Astrocyte of the hippocampus (primary cell): Measurements from ENCODE around the gene IL18.
"Not testable (repeated sequence)": the region's sequence is repeated elsewhere in the genome, so short reads cannot be mapped to it uniquely, and the experiment has no call there.

ENCODE experiments used
- DNase-seq: peaks from one replicate; pipeline ENCODE4 v3.0.0; 2011; ENCODE audit warnings: low read depth, low spot score

Gene IL18

DNA sequence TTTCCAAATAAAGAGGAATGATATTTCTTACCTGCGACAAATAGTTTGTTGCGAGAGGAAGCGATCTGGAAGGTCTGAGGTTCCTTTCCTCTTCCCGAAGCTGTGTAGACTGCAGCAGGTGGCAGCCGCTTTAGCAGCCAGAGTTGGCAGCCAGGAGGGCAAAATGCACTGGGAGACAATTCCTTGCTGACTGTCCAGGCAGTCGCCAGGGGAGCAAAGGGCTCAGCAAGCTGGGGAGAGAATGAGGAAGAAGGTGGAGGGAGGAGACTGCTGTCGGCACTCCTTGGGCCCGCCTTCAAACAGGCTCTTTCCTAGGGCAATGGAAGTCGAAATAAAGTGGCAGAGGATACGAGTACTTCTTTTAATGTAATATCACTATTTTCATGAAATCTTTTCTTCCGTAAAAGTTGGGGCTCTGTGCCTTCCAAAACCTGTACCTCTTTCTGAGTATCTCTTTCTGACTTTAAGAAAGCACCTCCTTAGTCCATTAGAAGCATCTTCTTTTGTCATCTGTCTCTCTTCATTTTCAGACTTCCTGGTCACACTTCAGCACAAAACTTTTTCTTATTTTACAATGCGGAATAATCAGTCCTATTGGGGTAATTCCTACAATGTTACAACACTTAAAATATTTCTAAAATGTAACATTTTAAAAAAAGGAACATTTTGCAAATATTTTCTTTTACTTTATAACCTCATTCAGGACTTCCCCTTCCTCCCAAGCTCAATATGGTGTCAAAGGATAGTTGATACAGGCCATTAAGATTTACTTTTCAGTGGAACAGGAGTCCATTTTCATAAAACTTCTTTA, at the start of gene IL18:
IL18 (minus strand) TSS at position 220 of the 811 bp plus-strand sequence. CDS start 9,041 bp downstream, outside the sequence.
- DNase-seq: no peak

DNA sequence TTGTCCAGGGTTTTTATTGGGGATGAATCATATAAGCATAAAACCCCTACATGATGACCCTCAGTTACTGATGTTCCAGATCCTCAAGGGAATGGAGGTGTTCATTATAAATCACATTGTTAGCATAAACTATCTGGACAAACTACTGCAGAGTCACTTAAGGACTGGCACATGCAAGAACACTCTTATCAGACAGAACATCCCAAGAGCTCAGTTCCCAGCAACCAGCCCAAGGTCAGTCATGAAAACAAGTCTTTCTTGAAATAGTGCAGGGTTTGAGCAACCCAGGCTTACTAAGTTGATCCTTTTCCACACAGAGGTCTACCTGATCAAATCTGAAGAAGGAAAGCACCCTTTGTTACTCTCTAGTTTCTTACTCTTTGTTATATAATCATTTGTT, 48.8 kb upstream of the IL18 start:
- DNase-seq: no peak

DNA sequence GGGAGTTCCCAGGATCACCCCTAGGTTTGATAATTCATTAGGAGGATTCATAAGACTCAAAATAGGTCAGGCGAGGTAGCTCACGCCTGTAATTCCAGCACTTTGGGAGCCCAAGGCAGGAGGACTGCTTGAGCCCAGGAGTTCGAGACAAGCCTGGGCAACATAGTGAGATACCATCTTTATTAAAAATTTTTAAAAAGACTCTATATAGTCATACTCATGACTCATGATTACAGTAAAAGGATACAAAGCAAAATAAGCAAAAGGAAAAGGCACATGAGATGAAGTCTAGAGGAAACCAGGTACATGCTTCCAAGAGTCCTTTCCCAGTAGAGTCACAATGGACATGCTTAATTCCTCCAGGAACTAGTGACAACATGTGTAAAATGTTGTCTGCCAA, 48.4 kb upstream of the IL18 start:
- DNase-seq: no peak

- no peak for DNase-seq
These were observed 47.6 kb upstream of the IL18 start for GRCh38 chr11:112211536-112211935.

DNA sequence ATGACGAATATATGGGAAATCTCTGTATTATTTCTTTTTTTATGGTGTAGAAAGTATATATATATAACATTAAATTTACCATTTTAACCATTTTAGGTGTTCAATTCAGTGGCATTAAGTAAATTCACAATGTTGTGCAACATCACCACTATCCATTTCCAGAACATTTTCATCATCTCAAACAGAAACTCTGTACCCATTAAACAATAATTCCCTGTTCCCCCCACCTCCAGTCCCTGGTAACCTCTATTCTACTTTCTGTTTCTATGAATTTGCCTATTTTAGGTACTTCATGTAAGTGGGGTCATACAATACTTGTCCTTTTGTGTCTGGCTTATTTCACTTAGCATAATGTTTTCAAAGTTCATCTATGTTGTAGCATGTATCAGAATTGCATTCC, 47.0 kb upstream of the IL18 start:
- DNase-seq: no peak

- DNase-seq: no peak
These were observed 42.2 kb upstream of the IL18 start for GRCh38 chr11:112206071-112206470.

- no peak for DNase-seq
These were observed 36.4 kb upstream of the IL18 start for GRCh38 chr11:112200252-112200651.

- DNase-seq: not testable (repeated sequence)
These were observed 35.2 kb upstream of the IL18 start for GRCh38 chr11:112199101-112199500.

DNA sequence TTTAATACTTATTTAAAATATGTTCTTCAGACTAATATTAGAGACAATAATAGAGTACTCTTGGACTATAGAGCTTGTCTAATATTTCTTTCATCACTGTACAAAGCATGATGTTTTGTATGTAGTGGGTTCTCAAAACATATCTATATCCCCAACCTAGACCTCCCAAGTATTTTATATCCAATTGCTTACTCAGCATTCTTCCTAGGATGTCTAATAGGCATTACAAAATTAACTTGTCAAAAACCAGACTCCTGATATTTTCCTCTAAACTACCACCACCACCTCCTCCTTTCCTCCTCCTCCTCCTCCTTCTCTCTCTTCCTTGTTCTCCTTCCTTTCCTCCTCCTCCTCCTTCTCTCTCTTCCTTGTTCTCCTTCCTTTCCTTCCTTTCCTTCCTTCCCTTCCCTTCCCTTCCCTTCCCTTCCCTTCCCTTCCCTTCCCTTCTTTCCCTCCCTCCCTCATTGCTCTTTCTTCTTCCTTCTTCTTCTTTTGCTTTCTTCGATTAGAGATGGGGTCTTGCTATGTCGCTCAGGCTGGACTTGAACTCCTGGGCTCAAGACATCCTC, 32.7 kb upstream of the IL18 start:
- no peak for DNase-seq

- DNase-seq: no peak
These were observed 32.1 kb upstream of the IL18 start for GRCh38 chr11:112195951-112196351.

- DNase-seq: not testable (repeated sequence)
These were observed 31.2 kb upstream of the IL18 start for GRCh38 chr11:112195113-112195512.

- DNase-seq: no peak
These were observed 22.4 kb upstream of the IL18 start for GRCh38 chr11:112186304-112186703.

GRCh38 chr11:112185883-112186282, 22.0 kb upstream of the IL18 start:
- no peak for DNase-seq

- DNase-seq: no peak
These were observed 19.0 kb upstream of the IL18 start for GRCh38 chr11:112182867-112183266.

DNA sequence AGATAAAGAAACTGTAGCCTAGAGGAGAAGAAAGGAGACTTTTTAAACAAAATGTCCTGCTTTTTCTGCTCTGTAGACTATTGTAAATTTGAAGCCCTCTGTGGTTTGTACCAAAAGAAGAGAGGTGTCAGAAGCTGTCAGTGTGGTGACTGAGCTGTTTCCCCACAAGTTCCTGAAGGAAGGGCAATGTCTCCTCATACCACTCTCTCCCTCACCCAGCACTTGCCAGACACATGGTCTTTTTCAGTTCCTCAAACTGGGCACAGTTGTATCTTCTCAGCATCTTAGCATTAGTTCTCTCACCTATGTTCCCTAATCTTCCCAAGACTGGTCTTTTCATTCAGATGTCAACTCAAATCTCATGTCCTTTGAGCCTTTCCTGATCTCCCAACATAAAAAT, 15.7 kb upstream of the IL18 start:
- no peak for DNase-seq

DNA sequence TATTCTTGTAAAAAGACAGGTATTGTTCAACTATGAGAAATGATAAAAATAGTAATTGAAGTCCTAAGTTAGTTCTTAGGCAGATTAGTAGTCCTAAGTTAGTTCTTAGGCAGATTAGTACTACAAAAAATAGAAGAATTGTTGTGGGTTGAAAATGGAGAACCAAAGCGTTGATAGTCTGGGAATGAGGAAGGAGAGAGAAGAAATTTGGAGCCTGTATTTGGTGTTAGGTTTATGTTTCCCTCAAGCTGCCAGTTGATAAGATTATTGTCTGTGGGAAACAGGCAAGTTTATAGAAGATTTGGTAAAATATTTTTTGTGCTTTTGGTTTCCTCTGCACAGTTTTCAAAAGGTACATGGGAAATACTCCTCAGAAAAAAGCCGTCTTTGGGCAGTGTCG, 15.0 kb upstream of the IL18 start:
- no peak for DNase-seq

DNA sequence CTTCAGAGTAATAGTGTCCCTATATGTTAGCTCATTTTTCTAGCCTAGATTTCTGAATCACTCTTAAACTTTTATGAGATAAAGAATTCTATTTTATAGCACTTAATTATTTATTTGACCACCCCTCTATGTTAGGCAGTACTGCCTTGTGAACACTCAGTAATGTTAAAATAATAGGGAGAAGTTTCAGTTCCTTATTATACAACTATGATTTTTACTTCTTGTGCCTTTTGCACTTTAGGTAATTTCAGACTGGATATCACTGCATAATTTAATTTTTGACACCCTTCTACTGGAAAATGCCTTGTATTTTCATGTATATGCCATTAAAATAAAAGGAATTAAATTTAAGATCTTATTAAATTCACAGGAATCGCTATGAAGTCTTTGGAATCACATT, 14.5 kb upstream of the IL18 start:
- DNase-seq: no peak

DNA sequence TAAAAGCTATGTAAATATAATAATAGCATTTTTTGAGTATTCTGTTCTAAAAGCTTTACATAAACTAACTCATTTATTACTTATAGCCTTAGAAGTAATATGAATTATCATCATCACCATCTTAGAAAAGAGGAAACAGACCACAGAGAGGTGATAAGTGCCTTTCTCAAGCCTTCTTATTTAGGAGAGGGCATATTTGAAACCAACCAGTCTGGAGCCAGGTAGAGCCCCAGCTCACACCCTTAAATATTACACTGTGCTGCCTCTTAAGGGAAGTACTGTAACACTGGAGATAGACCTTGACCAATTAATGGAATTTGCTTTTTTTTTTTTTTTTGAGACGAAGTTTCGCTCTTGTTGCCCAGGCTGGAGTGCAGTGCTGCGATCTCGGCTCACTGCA, 13.7 kb upstream of the IL18 start:
- DNase-seq: no peak

- DNase-seq: no peak
These were observed 12.2 kb upstream of the IL18 start for GRCh38 chr11:112176077-112176476.

- no peak for DNase-seq
These were observed 11.7 kb upstream of the IL18 start for GRCh38 chr11:112175599-112175952.

DNA sequence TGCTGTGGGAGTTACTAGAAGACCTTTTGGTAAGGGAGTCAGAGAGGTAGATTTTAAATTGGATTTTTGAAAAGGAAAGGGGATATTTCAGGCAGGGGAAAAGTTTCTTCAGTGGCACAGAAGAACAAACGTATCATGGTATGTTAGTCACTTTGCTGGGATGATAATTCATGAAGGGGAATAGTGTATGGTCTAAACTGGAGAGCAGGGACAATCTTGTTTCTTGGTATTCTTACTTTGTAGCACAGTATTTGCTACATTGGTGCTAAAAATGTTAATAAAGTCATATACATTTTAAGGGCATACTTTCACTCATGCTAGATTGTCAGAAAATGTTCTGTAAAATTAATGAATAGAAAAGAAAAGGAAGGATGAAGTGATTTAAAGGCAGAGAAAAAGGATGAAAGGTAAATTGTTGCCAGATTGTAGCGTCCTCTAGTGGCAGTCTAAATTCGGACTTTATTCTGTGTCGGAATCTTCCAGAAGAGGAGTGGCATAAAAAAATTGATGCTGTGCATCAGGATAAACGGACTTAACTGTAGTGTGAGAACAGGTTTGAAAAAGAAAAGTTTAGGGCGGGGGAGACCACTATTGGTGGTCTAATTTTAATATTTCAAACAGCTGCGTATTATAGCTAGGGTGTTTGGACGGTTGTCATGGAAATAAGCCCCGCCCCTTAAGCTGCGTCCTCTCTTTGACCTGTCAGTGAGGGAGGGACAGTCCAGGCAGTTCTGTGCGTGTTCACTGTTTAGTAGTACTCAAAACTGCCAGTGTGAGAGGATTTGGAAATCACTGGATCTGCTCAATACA, 11.1 kb upstream of the IL18 start, which contains the start of gene BCO2:
BCO2 (plus strand) TSS at position 724 of the 810 bp plus-strand sequence. CDS start 90 bp downstream, outside the sequence.
- peak; percentile 76 for DNase-seq

DNA sequence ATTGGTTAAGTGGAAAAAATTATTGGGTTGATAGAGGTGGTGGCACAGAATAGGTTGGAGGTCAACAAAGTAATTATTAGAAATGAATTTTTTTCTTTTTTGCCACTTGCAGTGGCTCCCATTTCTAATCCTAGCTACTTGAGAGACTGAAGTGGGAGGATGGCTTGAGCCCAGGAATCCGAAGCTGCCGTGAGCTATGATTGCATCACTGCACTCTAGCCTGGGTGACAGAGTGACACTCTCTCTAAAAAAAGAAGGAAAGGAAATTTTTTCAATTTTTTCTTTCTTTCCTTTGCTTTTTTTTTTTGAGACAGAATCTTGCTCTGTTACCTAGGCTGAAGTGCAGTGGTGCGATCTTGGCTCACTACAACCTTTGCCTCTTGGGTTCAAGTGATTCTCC, 9.3 kb upstream of the IL18 start:
- no peak for DNase-seq
